DMS 273 (cell line): Measurements from ENCODE around the gene FAM168B.

Experiments used
- DNase-seq: peaks from one replicate; lab custom pipeline; 2025; ENCODE audit not compliant: unreplicated experiment; lab: John Stamatoyannopoulos, UW

Gene FAM168B

DNA sequence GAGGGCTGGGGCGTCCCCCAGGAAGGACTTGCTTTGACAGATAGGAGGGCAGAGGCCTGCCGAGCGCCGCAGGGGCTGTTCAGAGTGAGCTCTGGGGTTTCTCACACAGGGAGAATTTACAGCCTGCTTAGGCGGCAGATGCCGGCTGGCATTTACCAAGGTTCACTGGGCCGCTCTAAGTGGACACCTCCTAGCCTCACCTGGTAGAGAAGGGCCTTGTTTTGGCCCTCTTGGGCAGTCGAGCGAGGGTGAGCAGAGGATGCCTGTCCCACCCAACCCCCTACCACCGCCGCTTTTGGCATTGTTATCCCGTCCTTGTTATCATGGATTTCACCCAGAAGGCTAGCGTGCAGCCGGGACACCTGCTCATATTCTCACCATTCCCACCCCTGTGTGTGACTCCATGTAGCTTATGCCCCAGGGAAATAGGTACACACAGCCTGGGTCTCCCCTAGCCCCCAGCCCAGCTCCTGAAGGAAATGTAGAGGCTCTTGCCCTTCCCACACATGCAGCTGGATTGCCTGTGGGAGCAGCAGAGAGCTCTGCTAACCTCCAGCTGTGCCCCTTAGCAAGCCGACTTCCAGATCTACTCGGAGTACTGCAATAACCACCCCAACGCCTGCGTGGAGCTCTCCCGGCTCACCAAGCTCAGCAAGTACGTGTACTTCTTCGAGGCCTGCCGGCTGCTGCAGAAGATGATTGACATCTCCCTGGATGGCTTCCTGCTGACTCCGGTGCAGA lies 52.4 kb downstream of the FAM168B start:
- no peak for DNase-seq

DNA sequence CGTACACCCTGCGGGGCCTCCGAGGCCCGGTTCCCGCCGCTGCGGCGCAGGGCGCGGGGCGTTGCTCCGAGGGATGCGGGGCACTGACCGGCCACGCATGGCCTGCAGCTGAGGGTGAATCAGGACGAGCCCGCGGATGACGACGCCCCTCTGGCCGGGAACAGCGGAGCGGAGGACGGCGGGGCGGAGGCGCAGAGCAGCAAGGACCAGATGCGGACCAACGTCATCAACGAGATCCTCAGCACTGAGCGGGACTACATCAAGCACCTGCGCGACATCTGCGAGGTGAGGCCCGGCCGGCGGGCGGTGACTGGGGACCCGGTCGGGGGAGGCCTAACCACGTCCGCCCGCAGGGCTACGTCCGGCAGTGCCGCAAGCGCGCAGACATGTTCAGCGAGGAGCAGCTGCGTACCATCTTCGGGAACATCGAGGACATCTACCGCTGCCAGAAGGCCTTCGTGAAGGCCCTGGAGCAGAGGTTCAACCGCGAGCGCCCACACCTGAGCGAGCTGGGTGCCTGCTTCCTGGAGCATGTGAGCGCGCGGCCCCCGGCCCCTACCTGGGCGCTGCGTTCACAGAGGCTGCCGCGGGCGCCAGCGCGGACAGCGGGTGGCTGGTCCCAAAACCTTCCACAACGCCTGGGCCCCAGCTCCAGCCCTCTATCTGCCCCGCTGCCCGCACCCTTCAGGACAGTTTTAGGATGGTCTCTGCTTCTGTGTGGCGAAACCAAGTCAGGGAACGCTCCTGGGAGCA lies 53.2 kb downstream of the FAM168B start:
- DNase-seq: no peak

DNA sequence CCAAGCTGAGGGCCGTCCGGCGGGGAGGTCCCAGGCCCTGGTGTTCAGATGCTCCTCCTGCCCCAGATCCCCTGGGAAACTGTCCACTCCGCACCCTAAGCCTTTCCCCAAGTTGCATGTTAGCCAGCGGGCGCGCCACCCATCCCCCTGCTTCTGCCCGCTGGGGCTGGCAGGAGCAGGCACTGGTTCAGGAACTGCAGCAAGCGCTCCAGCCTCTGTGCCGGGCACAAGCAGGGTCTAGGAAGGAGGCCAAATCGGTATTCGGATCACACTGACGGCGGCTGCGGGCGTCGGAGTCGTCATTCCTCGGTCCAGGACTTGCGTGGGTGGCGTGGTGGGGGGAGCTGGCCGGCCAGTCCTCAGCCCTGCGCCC lies 53.7 kb downstream of the FAM168B start:
- DNase-seq: no peak

DNA sequence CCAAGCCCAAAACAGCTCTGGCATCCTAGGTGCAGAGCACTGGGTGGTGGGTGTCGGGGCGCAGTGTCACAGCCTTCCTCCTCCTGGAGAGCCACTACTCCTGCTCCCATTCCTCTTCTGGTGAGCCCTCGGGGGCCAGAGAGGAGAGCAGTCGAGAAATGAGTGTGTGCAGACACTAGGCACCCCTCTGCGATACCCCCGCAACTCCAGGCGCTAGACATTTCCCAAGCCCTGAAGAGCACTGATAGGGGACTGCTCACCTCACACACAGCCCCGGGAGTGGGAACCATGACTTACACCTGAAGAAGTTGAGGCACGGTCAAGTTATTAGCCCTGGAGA lies 54.2 kb downstream of the FAM168B start:
- no peak for DNase-seq

DNA sequence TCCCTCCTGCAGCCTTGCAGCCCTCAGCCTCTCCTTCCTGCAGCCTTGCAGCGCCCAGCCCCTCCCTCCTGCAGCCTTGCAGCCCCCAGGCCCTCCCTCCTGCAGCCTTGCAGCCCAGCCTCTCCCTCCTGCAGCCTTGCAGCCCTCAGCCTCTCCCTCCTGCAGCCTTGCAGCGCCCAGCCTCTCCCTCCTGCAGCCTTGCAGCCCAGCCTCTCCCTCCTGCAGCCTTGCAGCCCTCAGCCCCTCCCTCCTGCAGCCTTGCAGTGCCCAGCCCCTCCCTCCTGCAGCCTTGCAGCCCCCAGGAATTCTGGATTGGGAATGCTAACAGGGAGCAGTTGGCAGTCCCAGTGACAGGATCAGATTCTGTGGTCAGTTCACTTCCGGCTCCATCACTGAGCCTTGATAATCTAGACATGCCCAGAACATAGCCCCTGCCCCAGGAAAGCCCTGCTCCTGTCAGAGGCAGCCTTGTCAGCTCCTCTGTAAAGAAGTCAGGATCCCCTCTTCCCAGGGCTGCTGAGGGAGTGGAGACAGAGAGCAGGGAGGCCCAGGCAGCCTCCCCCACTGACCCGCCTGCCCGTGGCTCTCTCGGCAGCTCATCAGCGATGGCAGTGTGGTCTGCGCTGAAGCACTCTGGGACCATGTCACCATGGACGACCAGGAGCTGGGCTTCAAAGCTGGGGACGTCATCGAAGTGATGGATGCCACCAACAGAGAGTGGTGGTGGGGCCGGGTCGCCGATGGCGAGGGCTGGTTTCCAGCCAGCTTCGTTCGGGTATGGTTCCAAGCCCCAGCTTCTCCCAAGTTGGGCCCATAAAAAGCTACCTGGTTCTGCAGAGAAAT lies 54.8 kb downstream of the FAM168B start:
- DNase-seq: no peak

DNA sequence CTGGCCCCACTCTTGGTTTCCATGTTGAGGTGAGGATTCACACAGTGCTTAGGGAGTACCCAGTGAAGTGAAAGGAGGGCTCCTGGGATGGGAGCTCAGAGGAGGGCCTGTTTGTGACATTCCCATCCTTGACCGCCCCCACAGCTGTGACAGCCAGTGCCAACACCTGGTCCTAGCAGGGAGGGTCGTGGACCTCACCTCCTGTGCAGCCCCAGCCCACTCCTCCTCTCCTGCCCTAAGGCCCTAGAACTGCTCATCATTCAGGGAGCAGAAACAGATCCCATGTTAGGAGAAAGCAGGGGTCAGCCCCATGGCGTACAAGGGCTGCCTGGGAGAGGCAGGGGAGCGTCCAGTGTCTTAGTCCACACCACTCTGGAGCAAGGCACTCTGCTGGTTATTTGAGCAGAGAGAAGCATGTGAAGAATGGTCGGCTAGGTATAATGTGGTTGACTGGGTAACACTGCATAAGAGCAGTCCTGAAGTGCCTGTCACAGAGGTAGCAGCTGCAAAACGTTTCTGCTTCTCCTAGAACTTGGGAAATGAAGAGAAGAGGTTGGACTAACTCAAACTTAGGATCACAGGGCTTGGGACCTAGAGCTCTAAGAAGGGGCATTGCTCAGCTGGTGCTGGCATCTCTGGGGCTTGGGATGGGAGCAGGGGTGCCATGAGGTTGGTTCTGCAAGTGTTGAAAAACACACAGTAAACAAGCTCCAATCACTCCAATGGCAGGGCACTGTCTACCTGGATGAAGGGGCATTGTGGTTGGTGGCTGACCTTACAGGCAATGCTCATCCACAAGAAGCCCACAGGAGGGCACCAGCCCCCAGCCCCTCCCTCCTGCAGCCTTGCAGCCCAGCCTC lies 55.6 kb downstream of the FAM168B start:
- DNase-seq: no peak

DNA sequence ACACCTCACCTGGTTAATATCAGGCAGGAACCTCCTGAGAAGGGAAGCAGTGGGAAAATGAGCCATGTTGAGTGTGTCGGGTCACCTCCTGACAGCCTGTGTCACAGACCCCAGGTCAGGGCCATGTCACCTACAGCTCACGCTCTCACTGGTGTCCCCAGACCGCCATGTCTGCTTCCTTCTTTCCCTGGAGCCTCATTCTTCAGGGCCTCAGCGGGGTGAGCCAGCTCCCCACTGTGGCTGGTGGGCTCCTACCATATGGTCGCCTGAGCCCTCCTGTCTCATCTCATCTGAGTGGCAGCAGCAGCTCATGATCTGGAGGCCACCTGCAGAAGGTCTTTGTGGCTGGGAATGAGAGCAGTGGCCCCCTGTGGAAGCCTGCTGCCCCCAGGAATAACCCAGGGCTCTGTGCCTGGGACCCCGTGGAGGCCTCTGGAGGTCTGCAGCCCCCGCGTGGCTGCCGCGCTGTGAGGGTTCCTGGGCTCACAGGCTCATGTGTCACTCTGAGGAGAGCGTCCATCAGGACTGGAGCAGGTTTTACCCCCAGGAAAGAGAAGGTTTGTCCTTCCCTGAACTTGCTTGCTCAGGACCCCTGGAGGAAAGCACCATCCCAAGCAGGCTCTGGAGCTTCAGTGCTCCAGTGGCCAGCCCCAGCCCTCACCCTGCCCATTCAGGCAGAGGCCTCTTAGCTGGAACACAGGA lies 56.4 kb downstream of the FAM168B start:
- no peak for DNase-seq

DNA sequence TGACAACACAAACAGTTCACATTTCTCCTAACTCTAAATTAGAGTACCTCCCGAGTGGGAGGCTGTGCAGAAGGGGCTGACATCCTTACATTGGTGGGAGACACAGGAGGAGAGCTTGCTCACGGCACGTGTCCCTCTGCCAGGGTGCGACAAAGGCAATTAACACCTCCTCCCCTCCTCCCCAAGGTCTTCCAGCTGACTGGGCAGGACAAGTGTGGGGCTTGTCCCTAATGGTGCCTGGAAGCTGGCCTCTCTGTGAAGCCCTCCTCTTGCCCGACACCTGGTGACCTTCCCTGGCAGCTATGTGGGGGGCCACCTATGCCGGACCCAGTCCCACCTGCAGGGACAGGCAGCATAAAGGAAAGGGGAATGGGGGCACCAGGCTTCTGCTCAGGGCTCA lies 57.0 kb downstream of the FAM168B start:
- DNase-seq: no peak

DNA sequence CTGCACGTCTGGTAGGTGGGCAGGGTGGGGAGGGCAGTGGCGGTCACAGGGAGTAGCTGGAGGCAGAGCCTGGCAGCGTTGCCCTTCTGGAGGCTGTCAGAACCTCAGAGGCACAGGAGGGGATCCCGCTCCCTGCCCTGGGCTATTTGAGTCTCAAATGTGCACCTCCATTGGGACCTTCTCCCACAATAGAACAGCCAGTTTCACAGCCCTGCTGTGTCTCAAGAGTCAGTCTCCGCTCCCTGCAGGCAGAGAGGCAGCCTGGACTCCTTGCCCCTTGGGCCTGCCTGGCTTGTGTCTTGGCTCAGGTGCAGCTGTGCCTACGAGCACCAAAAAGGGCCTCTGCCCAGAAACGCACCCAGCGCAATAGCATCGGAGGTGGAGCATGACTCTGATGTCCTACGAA lies 57.4 kb downstream of the FAM168B start:
- no peak for DNase-seq

DNA sequence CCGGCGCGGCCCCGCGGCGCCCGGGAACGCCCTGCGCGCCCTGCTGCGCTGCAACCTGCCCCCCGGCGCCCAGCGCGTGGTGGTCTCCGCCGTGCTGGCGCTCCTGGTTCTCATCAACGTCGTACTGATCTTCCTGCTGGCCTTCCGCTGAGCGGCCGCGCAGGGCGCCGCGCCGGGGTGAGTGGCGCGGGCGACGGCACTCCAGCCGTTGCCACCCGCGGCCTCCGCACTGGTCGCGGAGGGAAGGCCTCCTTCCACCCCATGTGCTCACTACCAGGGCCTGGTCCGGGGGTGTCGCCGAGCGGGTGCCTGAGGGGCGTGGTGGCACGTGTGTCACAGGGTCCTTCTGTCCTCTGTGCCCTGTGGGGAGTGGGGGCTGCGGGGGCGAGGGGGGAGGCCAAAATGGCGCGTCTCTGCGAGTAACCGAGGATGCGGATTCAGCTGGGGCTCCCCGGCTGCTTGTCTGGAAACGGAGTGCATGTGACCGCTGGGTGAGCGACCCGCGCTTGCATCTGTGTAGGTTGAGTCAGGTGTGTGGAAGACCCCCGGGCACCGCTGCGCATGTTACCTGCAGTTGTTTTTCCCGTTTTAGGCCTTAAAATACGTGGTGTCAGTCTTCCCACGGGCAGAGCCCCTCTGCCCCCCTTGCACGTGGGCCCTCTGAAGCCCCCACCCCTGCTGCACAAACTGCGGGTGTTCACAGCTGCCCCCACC lies 58.0 kb downstream of the FAM168B start:
- DNase-seq: peak; percentile 61

DNA sequence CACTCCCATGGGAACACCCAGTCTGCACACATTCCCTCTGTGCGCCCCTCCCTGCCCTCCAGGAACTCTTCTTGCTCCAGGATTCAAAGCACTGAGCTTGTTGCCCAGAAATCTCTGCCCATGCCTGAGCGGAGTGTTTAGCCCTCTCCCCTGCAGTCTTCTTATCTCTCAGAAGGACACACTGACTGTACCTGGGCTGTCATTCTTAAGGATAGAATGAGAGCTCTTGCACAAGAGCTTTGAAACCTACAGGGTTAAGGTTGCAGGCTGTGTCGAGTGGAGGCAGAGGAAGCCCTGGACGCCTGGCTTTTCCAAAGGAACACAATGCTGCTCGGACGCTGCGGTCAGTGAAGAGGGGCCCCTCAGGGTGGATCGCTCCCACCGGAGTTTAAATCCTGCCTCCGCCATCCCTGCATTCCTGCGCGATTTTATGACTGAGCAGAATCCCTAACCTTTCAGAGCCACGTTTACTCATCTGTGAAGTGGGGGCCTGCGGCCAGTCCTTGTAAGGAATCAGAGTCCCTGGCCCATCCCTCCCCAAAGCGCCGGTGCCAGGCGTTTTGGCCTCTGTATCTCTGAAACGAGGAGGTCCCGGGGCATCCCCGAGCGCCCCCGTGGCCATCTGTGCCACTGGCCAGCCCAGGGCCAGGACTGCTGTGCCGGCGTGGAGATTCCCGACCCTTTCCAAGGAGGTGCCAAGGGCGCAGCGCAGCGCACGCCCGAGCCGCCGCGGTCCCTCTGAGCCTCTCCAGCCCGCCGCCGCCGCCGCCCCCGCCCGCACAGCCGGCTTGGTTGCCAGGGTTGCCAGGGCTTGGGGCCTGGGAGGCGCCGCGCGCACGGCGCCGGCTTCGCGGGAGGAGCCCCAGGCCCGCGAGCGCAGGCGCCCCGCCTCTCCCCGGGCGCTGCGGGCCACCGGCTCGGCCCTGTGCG lies 58.9 kb downstream of the FAM168B start:
- peak; percentile 80 for DNase-seq

DNA sequence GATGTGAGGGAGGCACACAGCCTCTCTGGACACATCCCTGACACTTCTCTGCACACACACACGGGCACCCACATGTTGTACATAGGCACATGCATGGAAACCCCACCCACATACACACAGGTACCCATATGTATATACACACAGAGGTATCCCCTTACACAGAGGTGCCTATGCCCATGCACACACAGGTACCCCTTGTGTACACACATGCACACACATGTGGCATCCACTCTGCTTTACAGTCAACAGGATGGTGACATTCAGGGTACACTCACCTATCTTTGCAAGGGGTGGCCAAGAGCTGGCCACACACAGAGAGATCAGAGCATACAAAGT lies 59.5 kb downstream of the FAM168B start:
- no peak for DNase-seq

DNA sequence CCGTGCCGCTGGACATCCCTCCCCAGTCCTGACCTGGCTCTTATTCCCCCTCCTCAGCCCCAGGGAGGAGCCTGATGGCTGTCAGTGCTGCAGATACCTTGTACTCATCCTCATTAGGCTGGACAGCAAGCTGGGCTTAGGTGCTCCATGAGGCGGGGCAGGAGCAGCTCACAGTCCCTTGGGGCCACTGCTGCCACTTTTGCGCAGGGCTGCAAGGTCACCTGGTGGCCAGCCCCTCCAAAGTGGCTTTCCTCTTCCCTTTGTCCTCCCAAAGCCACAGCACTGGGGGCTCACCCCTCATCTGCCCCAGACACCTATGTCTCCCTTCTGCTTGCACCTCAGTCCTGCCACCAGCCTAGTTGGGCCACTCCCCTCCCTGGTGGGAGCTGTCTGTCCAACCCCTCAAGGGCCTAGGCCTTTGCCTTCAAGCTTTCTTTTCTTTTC lies 60.8 kb downstream of the FAM168B start:
- DNase-seq: no peak

DNA sequence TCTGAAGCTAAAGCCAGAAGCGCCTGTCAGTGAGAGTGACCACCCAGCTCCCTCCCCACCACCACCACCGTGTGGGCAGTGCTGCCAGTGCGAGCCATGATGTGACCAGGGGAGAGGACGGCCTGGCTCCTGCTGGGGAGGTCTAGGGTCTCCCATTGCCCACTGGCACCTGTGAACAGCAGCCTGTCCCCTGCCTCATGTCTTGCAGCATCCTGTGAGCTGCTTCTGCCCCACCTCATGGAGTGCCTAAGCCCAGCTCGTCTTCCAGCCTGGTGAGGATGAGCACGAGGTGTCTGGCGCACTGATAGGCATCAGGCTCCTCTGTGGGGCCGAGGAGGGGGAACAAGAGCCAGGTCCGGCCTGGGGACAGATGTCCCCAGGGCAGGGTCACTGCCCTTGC lies 61.4 kb downstream of the FAM168B start:
- no peak for DNase-seq

DNA sequence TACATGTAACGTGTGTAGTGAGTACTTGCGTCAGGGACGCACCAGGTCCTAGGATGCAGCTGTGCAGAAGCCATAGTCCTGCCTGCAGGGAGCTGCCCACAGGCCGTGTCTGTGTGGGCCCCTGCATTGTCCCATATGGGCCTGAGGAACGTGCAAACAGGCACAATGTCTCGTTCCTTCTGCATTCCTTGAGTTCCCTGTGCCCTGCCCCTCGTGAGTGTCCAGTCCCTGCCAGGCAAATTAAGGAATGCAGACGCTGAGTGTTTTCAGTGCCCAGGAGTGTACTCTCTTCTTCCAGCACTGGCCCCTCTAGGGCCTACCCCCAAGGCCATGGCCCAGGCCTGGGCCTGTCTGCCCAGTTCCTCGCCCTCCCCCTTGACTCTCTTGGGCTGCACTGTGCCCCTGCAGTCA lies 61.8 kb downstream of the FAM168B start:
- DNase-seq: no peak

DNA sequence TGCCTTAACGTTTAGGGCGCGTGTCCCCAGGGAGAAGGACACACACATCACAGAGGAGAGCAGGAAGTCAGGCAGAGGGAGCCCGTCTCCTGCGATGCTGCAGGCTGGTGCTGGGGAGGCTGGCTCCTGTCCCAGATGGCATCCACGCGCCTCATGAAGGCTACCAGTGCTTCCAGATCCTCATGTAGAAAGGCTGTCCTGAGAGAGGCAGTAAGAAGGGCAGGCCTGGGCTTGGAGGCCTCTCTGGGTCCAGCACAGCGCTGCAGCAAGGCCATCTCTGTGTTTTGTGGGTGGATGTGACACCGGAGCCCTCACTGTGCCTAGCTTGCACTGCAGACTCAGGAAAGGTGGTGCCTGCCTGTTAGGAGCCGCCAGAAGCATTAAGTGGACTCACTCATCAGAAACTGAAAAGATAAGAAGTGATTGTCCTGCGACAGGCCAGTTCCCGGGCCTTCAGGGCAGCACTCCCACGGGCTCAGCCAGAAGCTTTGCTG lies 62.7 kb downstream of the FAM168B start:
- peak; percentile 33 for DNase-seq

DNA sequence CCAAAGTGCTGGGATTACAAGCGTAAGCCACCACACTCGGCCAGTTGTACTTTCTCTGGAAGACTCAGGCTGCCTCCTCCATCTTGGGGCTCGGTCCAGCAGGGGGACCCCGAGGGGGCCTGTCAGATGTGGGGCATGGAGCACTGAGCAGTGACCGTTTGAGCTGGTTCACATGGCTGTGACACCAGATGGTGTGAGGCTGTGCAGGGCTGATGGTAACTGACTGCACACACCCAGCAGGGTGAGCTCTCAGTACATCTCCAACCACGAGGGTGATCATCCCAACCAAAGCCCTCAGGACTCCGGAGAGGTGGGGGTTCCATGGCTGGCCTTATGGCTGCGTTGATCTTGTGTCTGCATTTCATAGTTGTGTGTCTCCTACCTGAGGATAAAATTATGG lies 63.4 kb downstream of the FAM168B start:
- DNase-seq: no peak
